Sigmoid colon (tissue), 7 donors: Measurements from ENCODE around the gene RFPL4A. TPM values are rescaled to one million over a fixed set of nuclear protein-coding genes. Genes with fewer than 3 reads are reported as not detected.

Experiments
- DNase-seq: peaks from one replicate; pipeline ENCODE4 v3.0.0-alpha.2; 2019
- H3K27ac ChIP-seq, 4 donors: fragments of 200-600 bp; sonication (generic); one replicate each; pipeline ENCODE4 v1.5.1; 2016 to 2019; ENCODE audit warnings: mild to moderate bottlenecking in 1 of 4
- H3K27me3 ChIP-seq, 3 donors: fragments of 200-600 bp; sonication (generic); one replicate each; pipeline ENCODE4 v1.5.1; 2019; ENCODE audit warnings: mild to moderate bottlenecking in 1 of 3
- H3K36me3 ChIP-seq, 4 donors: fragments of 200-600 bp; sonication (generic); one replicate each; pipeline ENCODE4 v1.5.1; 2016 to 2019
- H3K4me1 ChIP-seq, 4 donors: fragments of 200-600 bp; sonication (generic); one replicate each; pipeline ENCODE4 v1.5.1; 2017 to 2019
- H3K4me3 ChIP-seq, 4 donors: fragments of 200-600 bp; sonication (generic); one replicate each; pipeline ENCODE4 v1.5.1; 2017 to 2019; ENCODE audit warnings: mild to moderate bottlenecking in 2 of 4, moderate library complexity in 1 of 4
- H3K9me3 ChIP-seq, 4 donors: fragments of 200-600 bp in 3 of 4; sonication (generic) in 3 of 4; one replicate each; pipeline versions ENCODE4 v1.5.1 to v1.6.1; 2013 to 2019
- CTCF ChIP-seq, 4 experiments: fragments of 450-650 bp in 3 of 4; fragments of 200-600 bp in 1 of 4; IDR thresholded peaks; one replicate each; pipeline ENCODE4 v1.5.1; 2016 to 2019; ENCODE audit warnings: antibody characterized with exemption in 4 of 4, mild to moderate bottlenecking in 3 of 4, moderate library complexity in 2 of 4
- EP300 ChIP-seq, 4 donors: sonication (generic); formaldehyde crosslinking; IDR thresholded peaks; one replicate each; pipeline ENCODE4 v1.6.1; 2017; ENCODE audit warnings: antibody characterized with exemption in 4 of 4
- POLR2A ChIP-seq, 2 donors: fragments of 450-650 bp; IDR thresholded peaks; one replicate each; pipeline ENCODE4 v1.6.1; 2016; ENCODE audit warnings: antibody characterized with exemption in 2 of 2, mild to moderate bottlenecking in 2 of 2, moderate library complexity in 2 of 2
- POLR2AphosphoS5 ChIP-seq, 4 donors: sonication (generic); formaldehyde crosslinking; IDR thresholded peaks; one replicate each; pipeline ENCODE4 v1.6.1; 2017; ENCODE audit warnings: antibody characterized with exemption in 4 of 4
- WGBS, 2 donors: extraction: QIAGEN DNeasy Blood & Tissue Kit; methylation state at CpG; one replicate each; pipeline ENCODE4 v1.1.7; 2013; 5-methylcytosine and 5-hydroxymethylcytosine counted together
- intact Hi-C: fragments of 100-400 bp; cut with DNase I; formaldehyde crosslinking; loops from one replicate; pipeline ENCODE4 v1.15.1; 2023
- polyA plus RNA-seq, 3 donors: library from polyadenylated mRNA; stranded (reverse); fragments of 200-250 nt; gene quantifications; one replicate each; pipeline ENCODE4 v1.2.3, GENCODE V29; 2013
- total RNA-seq, 4 donors: library from RNA; depleted of rRNA; stranded (reverse); fragments of >200 nt; gene quantifications; one replicate each; pipeline ENCODE4 v1.1.0, GENCODE V29; 2016
- donor health status: healthy with polysubstance abuse.
- donor health status: Bipolar disorder and iron deficiency.
- donor health status: healthy.

Gene RFPL4A
- total and polyA plus RNA-seq, 7 donors = 0.19 TPM; not detected in 6

GRCh38 chr19:55778331-55778730 is 19.4 kb downstream of the RFPL4A start:
- Histone ChIP-seq H3K4me3 (no peak overlapping the region), H3K4me1 (no peaks in the 10 kb centered on the region), H3K9me3 (no peaks in the 10 kb centered on the region), H3K36me3 (no peaks in the 10 kb centered on the region), H3K27me3 (no peaks in the 10 kb centered on the region), H3K27ac (no peak overlapping the region)
- TF ChIP-seq POLR2A (IDR thresholded peaks at IDR 0.05) (no peak), EP300 (IDR thresholded peaks at IDR 0.05) (no peak), CTCF (IDR thresholded peaks at IDR 0.05) (no peak), POLR2AphosphoS5 (IDR thresholded peaks at IDR 0.05) (no peak)
- intact Hi-C loops = no loop called here
- WGBS, 2 donors = 81 to 82% methylated on average over 16 of the region's 16 CpGs
- DNase-seq = no peak

- H3K36me3 ChIP-seq = no peaks in the 10 kb centered on the region
- no peak overlapping the region for H3K27ac ChIP-seq
- no peaks in the 10 kb centered on the region for H3K9me3 ChIP-seq
- DNase-seq = no peak
- no peak for TF ChIP-seq POLR2AphosphoS5 (IDR thresholded peaks at IDR 0.05)
- TF ChIP-seq EP300 (IDR thresholded peaks at IDR 0.05) = no peak
- TF ChIP-seq POLR2A (IDR thresholded peaks at IDR 0.05) = no peak
- no peak for TF ChIP-seq CTCF (IDR thresholded peaks at IDR 0.05)
- intact Hi-C loops = no loop called here
- no peaks in the 10 kb centered on the region for H3K4me1 ChIP-seq
- WGBS, 2 donors = 89 to 94% methylated on average over 5 of the region's 5 CpGs
- H3K27me3 ChIP-seq = no peaks in the 10 kb centered on the region
- no peak overlapping the region for H3K4me3 ChIP-seq
Measured at GRCh38 chr19:55781112-55781511, 22.2 kb downstream of the RFPL4A start.

- no peaks in the 10 kb centered on the region for H3K4me1 ChIP-seq
- no peak for TF ChIP-seq POLR2AphosphoS5 (IDR thresholded peaks at IDR 0.05)
- no peak for TF ChIP-seq EP300 (IDR thresholded peaks at IDR 0.05)
- TF ChIP-seq POLR2A (IDR thresholded peaks at IDR 0.05) = no peak
- no peak for TF ChIP-seq CTCF (IDR thresholded peaks at IDR 0.05)
- H3K36me3 ChIP-seq = no peaks in the 10 kb centered on the region
- no peak overlapping the region for H3K27ac ChIP-seq
- no peak overlapping the region for H3K4me3 ChIP-seq
- 92 to 93% methylated on average over 11 of the region's 11 CpGs for WGBS, 2 donors
- DNase-seq = no peak
- no peaks in the 10 kb centered on the region for H3K9me3 ChIP-seq
- intact Hi-C loops = no loop called here
- H3K27me3 ChIP-seq = no peaks in the 10 kb centered on the region
Measured at GRCh38 chr19:55795021-55795420, 36.1 kb downstream of the RFPL4A start.

GRCh38 chr19:55801416-55801815 is 42.5 kb downstream of the RFPL4A start:
- TF ChIP-seq EP300 (IDR thresholded peaks at IDR 0.05) (no peak), POLR2A (IDR thresholded peaks at IDR 0.05) (no peak), POLR2AphosphoS5 (IDR thresholded peaks at IDR 0.05) (no peak), CTCF (IDR thresholded peaks at IDR 0.05) (no peak)
- WGBS, 2 donors = 70 to 73% methylated on average over 7 of the region's 7 CpGs
- Histone ChIP-seq H3K36me3 (no peaks in the 10 kb centered on the region), H3K9me3 (no peaks in the 10 kb centered on the region), H3K27me3 (no peaks in the 10 kb centered on the region), H3K4me1 (no peaks in the 10 kb centered on the region), H3K27ac (no peak overlapping the region), H3K4me3 (no peak overlapping the region)
- DNase-seq = no peak
- intact Hi-C loops = no loop called here

GRCh38 chr19:55802281-55802680 is 43.4 kb downstream of the RFPL4A start:
- TF ChIP-seq CTCF (IDR thresholded peaks at IDR 0.05) = no peak
- TF ChIP-seq EP300 (IDR thresholded peaks at IDR 0.05) = no peak
- no peaks in the 10 kb centered on the region for H3K4me1 ChIP-seq
- 90 to 95% methylated on average over 2 of the region's 2 CpGs for WGBS, 2 donors
- H3K36me3 ChIP-seq = no peaks in the 10 kb centered on the region
- H3K4me3 ChIP-seq = no peak overlapping the region
- no peaks in the 10 kb centered on the region for H3K27me3 ChIP-seq
- no peak for DNase-seq
- H3K9me3 ChIP-seq = no peaks in the 10 kb centered on the region
- H3K27ac ChIP-seq = no peak overlapping the region
- intact Hi-C loops = no loop called here
